HG03095 (cell line): Measurements from ENCODE around the gene GPATCH1.
A peak's percentile ranks its signal among the peaks of the same experiment; 100 is the strongest.

Source experiments
- ATAC-seq: cut with Tn5 transposase; IDR thresholded peaks from one replicate; pipeline ENCODE4 v1.9.1; 2021; ENCODE audit warnings: moderate library complexity; ENCODE audit not compliant: unreplicated experiment

The GPATCH1 gene

DNA sequence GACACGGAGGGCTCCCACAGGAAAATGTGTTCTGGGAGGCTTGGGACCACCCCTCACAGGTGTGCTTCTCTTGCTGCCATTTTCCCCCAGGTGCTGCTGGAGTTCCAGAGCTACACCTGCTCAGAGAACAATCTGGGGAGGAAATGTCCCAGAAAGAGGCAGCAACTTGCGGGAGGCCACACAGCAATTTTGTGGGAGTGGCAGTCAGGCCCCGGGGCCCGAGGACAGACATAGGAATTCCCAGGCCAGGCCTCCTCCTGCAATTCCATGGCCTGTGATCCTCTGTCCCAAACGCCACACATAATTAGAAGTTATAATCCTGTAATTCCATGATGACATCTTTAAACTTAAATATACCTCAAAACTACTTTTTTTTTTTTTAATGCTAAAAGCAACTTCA, 18.1 kb upstream of the GPATCH1 start:
- ATAC-seq: no peak

DNA sequence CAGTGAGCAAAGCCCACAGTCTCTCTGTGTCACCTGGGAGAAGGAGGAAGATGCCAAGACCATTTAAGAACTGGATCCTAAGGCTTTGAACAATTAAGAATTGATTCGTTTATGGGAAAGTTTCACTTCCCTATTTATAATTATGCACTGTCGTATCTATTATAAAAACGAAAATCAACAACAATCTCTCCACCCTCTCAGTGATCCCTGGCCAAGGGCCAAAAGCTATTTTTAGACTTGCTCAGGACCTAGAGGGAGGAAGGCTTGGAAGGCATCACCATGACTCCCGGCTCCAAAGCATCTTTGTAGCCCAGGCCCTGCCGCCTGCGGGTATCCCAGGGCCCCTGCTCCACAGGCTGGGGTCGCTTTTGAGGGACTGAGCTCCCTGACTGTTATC, 17.6 kb upstream of the GPATCH1 start:
- ATAC-seq: no peak

- ATAC-seq: no peak
These were observed 17.1 kb upstream of the GPATCH1 start for GRCh38 chr19:33063753-33064457.

GRCh38 chr19:33064458-33064791, 16.6 kb upstream of the GPATCH1 start:
- ATAC-seq: peak; percentile 58

- peak; percentile 80 for ATAC-seq
These were observed 16.0 kb upstream of the GPATCH1 start, which contains the start of gene RHPN2 for GRCh38 chr19:33064792-33065550. RHPN2 (minus strand) TSS chr19:33064888; CDS start chr19:33064852, 36 bp downstream.

DNA sequence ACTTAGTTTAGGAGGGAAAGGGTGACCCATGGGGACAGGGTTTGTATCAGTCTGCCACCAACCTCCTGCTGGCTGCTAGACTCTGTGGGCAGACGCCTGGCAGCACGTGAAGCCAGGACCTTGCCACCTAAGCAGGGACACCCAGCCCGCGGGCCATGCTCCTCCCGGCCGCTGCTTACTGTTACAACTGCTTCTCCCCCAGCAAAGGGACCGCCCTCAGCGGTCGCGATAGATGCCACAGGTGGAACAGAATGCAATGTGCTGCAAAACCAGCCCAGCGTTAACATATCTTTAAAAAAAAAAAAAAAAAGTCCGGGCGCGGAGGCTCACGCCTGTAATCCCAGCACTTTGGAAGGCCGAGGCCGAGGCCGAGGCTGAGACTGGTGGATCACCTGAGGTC, 14.4 kb upstream of the GPATCH1 start:
- no peak for ATAC-seq

DNA sequence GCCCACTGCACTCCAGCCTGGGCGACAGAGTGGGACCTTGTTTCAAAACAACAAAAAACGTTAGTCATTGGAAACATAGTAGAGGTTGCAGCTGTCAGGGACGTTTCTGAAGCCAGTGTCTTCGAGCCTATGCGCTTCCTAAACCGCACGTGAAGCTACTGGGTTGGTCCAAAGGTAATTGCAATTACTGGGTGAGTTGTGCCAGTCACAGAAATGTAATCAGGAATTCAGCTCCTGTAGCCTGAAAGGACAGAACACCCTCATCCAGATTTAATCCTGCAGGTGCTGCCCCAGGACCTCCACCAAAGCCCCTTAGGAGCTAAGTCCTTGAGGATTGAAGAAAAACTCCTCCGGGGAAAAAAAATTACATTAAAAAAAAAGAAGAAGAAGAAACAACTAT, 13.9 kb upstream of the GPATCH1 start:
- ATAC-seq: no peak

DNA sequence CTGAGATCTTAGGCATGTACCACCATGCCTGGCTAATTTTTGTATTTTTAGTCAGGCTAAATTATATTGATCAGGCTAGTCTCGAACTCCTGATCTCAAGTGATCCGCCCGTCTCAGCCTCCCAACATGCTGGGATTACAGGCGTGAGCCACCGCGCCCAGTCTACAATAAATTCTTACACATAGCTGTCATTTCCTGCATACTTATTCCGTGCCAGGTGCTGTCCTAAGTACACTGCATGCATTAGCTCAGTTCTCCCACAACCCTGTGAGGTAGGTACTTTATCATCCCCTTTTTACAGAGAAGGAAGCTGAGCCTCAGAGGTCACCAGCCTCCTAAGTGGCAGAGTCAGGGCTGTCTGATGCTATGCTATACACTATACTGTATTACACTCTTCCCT, 9.1 kb upstream of the GPATCH1 start:
- ATAC-seq: no peak

DNA sequence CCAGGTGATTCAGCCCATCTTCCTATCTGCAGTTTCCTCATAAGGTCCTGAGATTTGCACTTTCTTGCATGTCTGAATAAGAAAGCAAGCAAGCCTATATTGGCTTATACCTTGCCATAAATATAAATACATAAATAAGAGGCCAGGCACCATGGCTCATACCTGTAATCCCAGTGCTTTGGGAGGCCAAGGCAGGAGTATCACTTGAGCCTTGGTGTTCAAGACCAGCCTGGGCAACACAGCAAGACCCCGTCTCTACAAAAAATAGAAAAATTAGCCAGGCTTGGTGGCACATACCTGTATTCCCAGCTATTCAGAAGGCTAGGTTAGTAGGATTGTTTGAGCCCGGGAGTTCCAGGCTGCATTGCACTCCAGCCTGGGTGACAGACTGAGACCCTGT, 5.5 kb upstream of the GPATCH1 start:
- ATAC-seq: no peak

GRCh38 chr19:33085570-33086128, 4.7 kb downstream of the GPATCH1 start:
- ATAC-seq: no peak

DNA sequence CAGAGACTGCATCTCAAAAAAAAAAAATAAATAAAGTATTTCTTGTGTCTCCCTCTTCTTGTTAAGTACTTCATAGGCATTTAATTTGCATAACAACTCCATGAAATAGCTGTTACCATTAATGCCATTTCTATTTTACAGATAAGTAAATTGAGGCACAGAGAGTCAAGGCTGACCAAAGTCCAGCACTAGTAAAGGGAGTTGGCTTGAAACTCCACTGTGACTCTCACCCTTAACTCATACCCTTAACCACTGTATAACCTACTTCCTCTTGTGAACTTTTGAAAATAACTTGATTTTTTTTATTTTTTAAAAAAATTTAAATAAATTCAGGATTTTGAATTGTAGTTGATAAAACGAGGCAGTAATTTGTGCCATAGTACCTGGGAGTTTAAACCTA, 6.0 kb downstream of the GPATCH1 start:
- ATAC-seq: no peak

- no peak for ATAC-seq
These were observed 8.0 kb downstream of the GPATCH1 start for GRCh38 chr19:33089010-33089409.

DNA sequence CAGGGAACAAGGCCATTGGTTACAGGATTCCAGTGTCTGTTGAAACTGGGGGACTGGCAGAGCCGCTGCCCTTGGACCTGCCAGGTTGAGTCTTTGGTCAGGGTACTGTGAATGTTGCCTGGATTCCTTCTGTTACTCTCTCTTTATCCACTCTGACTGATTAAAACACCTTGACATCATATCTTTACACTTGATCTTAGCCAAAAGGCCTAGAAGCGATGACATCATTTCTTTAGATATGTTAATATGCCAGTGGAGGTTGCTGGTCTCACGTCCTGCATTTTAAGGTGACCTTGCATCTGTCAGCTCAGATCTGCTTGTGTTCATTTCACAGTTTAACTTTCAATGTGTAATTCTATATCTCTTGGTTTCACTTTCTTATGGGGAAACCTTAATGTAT, 9.2 kb downstream of the GPATCH1 start:
- ATAC-seq: no peak

DNA sequence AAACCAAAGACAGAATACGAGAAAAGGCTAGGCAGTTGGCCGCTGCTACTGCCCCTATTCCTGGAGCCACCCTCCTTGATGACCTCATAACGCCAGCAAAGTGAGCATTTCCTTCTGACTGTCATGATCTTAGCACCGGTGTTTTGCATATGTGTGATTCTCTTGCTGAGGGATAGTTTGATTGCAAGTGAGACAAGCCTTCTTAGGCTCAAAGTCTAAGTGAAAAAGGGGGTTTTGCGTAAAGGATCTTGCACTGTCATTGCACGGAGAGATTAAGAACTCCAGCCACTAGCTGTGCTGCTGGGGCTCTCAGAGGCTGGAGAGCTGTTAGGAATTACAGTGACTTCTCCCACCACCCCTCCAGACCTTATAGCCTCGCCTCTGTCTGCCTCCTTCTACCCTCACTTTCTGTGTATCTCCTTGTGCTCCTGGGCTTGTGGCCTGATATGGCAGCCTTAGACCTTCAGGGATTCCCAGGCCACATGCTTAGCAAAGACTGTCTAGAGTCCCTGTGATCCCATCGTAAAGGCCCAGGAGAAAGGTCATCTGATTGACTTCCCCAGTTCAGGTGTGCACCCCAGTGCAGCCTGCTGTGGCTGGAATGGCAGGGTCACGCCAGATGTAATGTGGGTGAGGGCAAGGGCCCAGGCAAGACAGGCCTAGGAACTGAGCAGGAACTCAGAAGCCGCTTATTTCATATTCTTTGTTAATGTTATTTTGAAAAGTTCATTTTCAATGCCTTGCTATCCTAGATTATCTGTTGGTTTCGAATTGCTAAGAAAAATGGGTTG, 12.6 kb downstream of the GPATCH1 start:
- ATAC-seq: no peak

DNA sequence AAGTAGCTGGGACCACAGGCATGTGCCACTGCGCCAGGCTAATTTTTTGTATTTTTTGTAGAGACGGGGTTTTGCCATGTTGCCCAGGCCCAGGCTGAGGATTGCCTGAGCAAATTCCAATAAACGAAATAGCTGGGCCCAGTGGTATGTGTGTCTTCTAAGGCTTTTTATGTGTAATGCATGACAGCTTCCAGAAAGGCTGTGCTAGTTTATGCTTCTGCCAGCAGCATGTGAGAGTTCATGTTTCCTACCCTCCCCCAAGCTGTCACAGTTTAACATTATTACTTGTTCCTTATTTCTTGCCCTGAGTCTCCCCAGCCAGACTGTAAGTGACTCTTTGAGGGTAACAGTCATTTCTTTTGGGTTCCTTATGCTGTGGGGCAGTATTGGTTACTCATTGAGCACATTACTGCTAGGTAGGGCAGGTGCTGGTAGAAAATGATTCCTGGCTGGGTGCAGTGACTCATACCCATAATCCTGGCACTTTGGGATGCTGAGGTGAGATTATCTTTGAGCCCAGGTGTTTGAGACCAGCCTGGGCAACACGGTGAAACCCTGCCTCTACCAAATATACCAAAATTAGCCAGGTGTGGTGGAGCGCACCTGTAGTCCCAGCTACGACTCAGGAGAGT, 13.6 kb downstream of the GPATCH1 start:
- ATAC-seq: no peak

DNA sequence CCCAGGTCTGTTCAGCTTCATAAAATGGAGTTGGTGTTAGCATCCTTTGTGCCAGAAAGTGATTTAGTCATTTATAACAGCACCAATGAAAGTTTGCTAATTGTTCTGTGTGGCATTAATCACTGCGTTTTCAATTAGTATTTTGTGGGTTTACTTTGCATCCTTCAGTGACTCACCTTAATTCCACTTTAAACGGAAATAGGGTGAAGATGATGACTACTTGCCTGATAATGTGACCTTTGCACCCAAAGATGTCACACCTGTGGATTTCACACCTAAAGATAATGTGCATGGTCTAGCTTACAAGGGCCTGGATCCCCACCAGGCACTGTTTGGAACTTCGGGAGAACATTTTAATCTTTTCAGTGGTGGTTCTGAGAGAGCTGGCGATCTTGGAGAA, 15.0 kb downstream of the GPATCH1 start:
- ATAC-seq: no peak

DNA sequence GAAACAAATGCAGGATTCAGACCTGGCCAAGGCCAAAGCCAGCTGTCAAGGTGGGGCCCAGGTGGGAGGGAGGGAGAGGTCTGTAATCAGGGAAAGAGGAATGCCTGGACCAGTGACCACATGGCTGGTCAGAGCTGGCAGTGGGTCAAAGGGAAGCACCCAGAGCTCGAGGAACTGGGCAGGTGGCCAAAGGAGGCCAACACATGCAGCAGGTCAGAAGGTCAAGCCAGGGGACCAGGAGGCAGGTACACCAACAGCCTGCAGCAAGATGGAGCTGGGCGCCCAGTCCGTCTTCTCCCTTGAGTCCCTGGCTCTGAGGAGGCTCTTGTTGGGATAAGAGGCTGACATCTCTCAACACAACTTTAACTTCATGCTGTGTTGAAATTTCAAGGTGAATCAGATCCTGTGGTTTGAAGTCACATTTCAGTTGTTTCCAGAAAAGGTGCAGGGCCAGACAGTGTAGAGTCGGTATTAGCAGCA, 17.1 kb downstream of the GPATCH1 start:
- ATAC-seq: no peak

DNA sequence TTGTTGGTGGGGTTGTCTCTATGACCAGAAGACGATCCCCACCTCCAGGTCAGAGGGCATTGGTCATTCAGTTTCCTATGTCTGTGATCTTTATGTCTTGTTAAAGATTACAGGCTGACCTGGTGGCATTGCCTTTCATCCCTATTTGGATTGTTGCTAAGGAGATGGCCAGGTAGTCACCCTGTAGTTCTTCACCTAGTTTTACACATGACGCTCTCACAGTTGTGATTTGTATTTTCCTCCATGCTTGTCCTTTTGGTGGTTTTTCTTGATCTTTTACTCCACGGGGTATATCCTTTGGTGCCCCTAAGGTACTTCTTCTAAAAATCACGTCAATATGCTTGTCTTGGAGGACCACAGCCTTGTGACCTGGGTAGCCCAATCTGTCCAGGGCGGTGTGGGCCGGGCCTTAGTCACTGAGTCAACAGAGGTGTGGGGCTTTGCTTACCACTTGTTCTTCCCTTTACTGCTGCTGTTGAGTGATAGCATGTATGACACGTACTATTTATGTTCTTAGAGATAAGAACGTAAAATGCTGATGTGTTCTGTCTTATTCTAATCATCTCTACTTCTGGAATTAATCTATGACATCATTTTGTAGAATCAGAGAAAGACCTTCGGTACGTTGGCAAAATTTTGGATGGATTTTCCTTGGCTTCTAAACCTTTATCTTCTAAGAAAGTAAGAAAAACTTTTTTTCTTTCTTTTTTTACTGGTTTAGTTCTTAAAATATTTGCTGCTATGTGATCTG, 20.1 kb downstream of the GPATCH1 start:
- ATAC-seq: no peak

- ATAC-seq: no peak
These were observed 21.9 kb downstream of the GPATCH1 start for GRCh38 chr19:33102893-33103292.

GRCh38 chr19:33108161-33108560, 27.2 kb downstream of the GPATCH1 start:
- no peak for ATAC-seq
